GM12892 (cell line): Measurements from ENCODE around the gene ACYP2.

Source experiments
- POLR2A ChIP-seq: IDR thresholded peaks from 2 replicates; pipeline ENCODE4 v1.6.1; 2011; ENCODE audit warnings: low read depth, low read length, control low read depth
- POLR2AphosphoS5 ChIP-seq: IDR thresholded peaks from 2 replicates; pipeline ENCODE4 v1.6.1; 2011; ENCODE audit warnings: low read depth, low read length, control low read depth
- TAF1 ChIP-seq: IDR thresholded peaks from 2 replicates; pipeline ENCODE4 v1.6.1; 2011; ENCODE audit warnings: low read depth, mild to moderate bottlenecking, control low read depth, low read length, borderline replicate concordance

GRCh38 chr2:54249629-54250028 lies 134.2 kb downstream of the ACYP2 start:
- TF ChIP-seq POLR2AphosphoS5, result no peak
- no peak for TF ChIP-seq POLR2A
- no peak for TF ChIP-seq TAF1
